CD4-positive, alpha-beta T cell treated with Interferon gamma for 1 hour (primary cell): Measurements from ENCODE around the gene ADK.
"Not testable (repeated sequence)": the region's sequence is repeated elsewhere in the genome, so short reads cannot be mapped to it uniquely, and the experiment has no call there.

Experiments used
- DNase-seq: peaks from one replicate; pipeline ENCODE4 v3.0.0-alpha.2; 2020

Gene ADK

GRCh38 chr10:74306227-74306982 is 155.4 kb downstream of the ADK start:
- DNase-seq = no peak

GRCh38 chr10:74307061-74307651 is 156.1 kb downstream of the ADK start:
- DNase-seq = no peak

- DNase-seq = no peak
These were observed 159.7 kb downstream of the ADK start for GRCh38 chr10:74310652-74311257.

- no peak for DNase-seq
These were observed 163.1 kb downstream of the ADK start for GRCh38 chr10:74314166-74314565.

GRCh38 chr10:74320026-74320425 is 169.0 kb downstream of the ADK start:
- DNase-seq = no peak

- no peak for DNase-seq
These were observed 169.7 kb downstream of the ADK start for GRCh38 chr10:74320717-74321116.

GRCh38 chr10:74322141-74322540 is 171.1 kb downstream of the ADK start:
- DNase-seq = no peak

GRCh38 chr10:74322565-74322964 is 171.5 kb downstream of the ADK start:
- no peak for DNase-seq

GRCh38 chr10:74328388-74328787 is 177.4 kb downstream of the ADK start:
- DNase-seq = peak; percentile 16

GRCh38 chr10:74329873-74330272 is 178.9 kb downstream of the ADK start:
- no peak for DNase-seq

GRCh38 chr10:74330646-74331045 is 179.6 kb downstream of the ADK start:
- DNase-seq = no peak

- DNase-seq = no peak
These were observed 181.4 kb downstream of the ADK start for GRCh38 chr10:74332398-74332797.

GRCh38 chr10:74333174-74333573 is 182.2 kb downstream of the ADK start:
- no peak for DNase-seq

- DNase-seq = no peak
These were observed 183.2 kb downstream of the ADK start for GRCh38 chr10:74334221-74334620.

- DNase-seq = no peak
These were observed 184.5 kb downstream of the ADK start for GRCh38 chr10:74335501-74335900.

GRCh38 chr10:74337330-74338016 is 186.5 kb downstream of the ADK start:
- DNase-seq = no peak

- DNase-seq = no peak
These were observed 192.0 kb downstream of the ADK start for GRCh38 chr10:74342991-74343390.

- DNase-seq = no peak
These were observed 192.8 kb downstream of the ADK start for GRCh38 chr10:74343804-74344203.

- DNase-seq = no peak
These were observed 193.3 kb downstream of the ADK start for GRCh38 chr10:74344306-74344705.

- no peak for DNase-seq
These were observed 196.5 kb downstream of the ADK start for GRCh38 chr10:74347522-74347921.

- DNase-seq = not testable (repeated sequence)
These were observed 202.0 kb downstream of the ADK start for GRCh38 chr10:74353021-74353420.

- DNase-seq = no peak
These were observed 210.7 kb downstream of the ADK start for GRCh38 chr10:74361678-74362077.

GRCh38 chr10:74363727-74364126 is 212.7 kb downstream of the ADK start:
- no peak for DNase-seq

GRCh38 chr10:74365109-74365508 is 214.1 kb downstream of the ADK start:
- no peak for DNase-seq
